GM21381 (cell line): ENCODE results near the gene ARFGAP3.

Source experiments
- ATAC-seq: cut with Tn5 transposase; IDR thresholded peaks from one replicate; pipeline ENCODE4 v1.9.1; 2021; ENCODE audit warnings: mild to moderate bottlenecking, moderate library complexity; ENCODE audit not compliant: unreplicated experiment

ARFGAP3 gene

DNA sequence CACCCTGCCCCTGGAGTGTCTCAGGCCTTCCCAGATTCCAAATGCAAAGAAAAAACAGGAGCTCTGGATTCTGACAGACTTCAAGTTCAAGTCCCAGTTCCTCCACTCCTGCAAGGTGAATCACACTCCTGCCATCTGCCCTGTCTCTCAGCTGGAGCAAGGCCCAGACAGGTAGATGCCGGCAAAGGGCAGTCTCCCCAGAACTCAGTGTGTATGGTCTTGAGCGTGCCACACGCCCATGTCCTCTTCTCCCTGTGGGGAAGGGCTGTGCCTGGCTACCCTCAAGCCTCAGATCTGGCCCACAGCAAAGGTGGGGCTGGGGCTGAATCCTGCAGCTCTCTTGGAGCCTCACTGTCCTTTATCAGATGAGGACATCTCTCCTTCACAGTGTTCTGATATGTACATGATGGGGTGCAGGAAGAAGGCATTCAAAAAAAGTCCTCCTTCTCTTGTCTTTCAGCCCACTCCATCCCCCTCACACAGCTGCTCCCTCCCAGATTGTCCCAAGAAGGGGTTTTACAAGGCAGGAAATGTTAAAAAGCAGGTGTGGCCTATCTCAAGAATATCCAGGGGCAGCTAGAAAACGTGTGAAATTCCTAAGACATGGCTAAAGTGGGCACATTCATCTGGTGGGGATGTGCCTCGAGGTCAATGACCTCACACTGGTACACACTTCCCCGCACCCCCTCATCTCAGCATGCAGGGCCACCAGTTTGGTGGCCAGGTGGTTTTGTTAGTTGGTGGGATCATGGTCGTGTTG is 27.7 kb upstream of the ARFGAP3 start:
- ATAC-seq = no peak

DNA sequence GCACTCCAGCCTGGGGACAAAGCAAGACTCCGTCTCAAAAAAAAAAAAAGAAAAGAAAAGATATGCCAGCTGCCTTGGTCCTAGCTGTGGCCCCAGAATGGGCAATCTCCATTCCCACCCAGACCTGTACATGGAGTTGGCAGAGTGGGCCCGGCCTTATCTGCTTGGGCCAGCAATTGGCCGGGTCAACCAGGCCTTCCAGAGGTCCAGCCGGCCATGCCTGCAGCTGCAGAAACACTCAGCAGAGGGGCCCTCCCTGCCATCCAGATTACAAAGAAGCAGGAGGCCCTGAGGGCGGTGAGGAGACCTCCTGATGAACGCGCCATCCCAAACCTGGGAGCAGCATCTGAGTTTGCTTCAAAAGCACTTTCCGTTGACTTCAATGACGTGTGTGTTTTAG is 26.9 kb upstream of the ARFGAP3 start:
- ATAC-seq = no peak

DNA sequence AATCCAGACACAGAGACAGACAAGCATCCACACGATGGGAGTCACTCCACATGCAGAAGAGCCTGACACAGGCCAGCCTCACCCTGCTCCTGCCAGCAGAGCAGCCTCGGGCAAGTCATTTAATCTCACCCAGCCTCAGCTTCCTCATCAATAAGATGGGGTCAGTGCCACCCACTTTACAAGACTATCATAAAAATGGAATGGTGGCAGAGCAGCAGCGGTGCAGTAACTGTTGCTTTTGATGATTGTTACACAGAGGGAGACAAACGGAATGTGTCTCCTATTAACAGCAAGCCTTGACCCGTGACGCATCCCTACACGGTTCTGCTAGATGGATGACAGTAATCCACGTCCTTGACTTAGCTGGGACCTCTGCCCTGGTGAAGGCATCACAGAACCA is 26.0 kb upstream of the ARFGAP3 start:
- ATAC-seq = no peak

DNA sequence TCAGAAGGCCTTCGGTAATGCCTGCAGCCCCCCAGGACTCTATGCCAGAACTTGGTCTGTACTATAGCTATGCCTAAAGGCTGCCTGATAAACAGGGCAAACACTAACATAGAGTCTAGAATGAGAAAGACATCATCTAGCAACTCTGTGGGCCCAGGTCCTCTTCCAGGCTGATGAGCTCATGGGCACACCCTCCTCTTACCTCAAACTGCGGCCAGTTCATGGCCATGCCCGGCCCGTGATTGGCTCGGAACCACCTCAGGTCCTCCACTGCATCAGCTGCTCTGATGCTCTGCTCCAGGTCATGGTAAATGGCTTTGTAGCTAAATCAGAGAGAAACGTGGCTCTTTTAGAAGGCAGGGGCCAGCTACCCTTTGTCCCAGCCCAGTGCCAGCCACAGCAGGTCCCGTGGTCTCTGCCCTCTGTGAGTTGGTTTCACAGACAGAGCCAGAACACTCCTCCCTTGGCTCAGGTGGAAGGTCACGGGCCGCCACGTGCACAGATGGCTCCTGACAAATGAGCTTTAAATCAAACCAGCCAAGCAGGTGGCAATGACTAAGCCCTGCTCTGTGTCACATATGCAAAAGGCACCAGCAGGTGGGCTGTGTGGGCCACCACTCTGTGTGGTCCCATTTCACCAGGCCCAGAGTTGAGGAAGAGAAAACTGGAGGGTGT is 25.0 kb upstream of the ARFGAP3 start:
- no peak for ATAC-seq

DNA sequence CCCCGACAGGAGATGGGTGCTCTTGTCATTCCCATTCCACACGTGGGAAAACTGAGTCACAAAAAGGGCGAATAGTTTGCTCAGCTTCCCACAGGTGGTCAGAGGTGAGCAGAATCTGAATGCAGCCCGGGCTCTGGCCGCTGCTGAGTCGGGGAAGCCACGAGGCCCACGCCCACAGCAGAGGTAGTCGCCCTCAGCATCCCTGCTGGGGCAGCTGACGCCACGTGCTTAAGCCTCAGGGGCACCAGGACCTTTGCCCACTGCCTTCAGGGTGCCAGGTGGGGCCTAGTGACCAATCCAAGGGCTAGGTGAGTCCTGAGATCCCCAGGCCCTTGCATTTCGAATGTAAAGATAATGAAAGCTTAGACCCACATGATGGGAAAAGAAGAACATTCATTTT is 24.2 kb upstream of the ARFGAP3 start:
- no peak for ATAC-seq

DNA sequence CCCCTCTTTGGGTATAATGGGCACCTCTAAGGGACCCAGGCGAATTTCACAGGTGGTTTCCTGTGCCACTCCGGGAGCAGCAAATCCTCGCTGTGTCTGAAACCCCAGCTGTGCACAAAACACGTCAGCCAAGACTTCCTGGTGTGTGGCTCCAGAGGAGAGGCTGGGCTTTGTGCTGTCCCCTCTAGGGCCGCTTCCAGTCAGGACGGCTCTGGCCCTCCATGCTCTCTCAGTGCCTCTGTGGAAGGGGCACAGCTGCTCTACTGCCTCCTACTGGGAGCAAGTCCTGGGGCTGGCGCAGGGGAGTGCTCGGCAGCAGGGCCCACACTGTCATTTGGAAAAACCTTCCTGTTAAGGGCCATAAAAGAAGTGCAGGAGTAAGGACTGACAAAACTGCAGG is 23.7 kb upstream of the ARFGAP3 start:
- no peak for ATAC-seq

DNA sequence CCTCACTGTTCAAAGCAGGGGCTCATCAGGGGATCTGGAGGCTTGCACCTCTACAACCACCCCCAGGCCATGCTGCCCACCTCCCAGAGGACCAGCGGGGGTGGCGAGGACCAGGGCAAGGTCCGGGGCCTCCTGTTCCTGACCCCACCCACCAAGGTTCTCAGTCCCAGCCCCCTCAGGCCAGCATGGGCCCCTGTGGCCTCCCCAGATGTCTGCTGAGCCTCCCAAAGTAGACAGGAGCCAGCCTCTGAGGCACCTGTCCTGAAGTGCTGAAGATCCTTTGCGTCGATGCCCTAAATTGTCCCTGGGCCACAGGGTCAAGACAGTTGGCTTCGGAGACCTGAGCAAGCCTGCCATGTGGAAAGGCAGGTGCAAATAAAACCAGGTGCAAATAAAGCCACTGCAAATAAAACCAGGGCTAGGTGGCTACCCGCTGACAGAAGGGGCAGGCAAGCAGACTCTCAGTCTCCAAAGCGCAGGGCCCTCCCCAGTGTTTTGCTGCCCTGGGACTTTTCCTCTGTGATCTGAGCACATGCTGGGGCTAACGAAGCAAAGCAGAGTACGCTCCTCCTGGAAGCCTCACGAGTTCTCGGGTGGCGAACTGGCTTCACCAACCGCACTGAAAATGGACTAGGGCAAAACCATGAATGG is 22.4 kb upstream of the ARFGAP3 start:
- no peak for ATAC-seq

DNA sequence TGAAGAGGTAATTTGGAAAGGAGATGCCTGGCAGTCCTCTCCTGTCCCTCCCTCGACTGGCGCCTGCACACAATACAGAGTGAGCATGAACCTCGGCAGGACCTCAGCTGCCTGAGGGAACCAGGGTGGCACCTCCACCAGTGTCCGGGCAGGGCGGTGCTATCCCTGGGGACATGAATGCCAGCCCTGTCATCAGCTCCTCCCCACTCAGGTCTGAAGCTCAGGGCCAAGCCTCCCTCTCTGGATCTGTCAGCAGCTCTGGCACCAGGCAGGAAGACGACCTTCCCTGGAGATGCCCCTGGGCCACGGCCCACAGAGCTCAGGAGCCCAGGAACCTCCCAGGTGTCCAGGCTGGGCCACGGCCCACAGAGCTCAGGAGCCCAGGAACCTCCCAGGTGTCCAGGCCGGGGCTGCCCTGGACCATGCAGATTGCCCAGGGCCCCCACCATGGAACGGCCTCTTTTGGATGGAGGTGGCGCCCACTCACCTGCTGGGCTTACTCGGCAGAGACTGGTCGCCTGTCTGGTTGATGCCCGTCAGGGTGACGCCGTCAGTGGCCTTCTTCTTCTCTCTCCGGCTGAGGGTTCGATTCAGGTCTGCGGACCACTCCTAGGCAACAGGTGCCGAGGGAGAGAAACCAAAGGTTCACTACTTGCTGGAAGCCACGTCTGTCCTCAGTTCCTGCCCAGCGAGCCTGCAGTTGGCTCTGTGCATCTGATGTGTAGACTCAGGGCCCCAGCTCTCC is 21.7 kb upstream of the ARFGAP3 start:
- no peak for ATAC-seq

DNA sequence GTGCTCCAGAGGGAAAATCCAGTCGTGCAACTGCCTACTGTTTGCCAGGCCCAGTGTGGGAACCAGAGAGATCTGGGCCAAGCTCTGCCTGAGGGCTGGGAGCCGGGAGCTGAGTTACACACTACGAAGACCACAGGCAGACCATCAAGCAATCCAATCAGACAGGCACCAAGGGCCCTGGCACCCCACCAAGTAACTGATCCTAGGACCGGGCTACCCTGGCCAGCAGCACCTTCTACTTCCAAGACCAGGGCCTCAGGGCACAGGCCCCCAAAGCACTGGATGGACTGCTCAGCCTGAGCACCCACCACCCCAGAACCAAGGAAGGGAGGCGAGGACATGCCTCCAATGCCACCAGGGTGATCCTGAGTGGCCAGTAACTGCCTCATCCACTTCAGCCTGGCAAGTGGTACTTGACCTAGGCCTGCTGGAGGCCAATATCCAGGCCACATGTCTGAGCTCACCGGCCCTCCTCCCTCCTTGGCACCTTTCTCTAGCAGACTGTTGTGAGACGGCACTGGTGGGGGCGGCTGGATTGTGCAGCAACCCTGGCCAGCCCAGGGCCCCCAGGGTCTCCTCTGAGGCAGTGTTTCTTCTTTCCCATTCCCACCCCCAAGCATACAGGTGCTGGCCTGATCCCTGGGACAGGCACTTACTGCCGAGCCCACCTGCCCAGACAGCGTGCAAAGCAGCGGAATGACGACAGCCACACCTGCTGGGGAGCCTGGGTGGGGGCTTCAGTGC is 20.7 kb upstream of the ARFGAP3 start:
- no peak for ATAC-seq

DNA sequence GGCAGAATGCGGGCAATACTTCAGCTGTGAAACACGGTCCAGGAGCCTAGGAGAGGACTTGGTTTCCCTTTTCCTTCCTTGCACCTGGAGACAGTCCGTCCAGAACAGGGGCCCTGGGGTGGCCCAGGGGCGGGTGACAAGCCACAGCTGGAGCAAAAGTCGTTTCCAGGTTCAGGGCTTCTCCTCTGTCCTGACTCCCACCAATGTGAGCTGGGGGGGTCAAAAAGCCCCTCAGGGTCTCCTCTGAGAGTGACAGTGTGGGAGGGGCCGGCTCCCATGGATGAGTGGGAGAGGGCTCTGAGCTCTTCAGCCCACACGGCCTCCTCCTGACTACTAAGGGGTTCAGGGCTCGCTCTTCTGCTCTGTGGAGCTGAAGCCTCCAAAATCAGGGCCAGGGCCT is 20.1 kb upstream of the ARFGAP3 start:
- no peak for ATAC-seq

DNA sequence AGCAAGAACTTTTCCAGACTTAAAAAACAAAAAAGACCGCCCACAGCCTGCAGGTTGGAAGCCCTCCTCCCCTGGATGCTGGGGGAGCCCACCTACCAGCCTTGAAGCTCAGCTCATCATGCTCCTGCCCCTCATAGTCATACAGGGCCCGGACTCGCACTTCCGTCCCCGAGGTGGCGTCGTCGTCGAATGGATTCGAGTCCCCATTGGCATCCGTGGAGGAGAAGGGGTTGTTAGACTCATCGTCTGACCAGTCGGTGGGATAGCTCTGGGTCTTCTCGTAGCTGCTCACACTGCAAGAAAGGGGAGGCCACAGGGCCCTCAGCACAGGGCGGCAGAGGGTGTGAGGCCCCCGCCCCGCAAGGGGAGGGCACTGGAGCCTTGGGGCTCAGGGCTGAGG is 19.0 kb upstream of the ARFGAP3 start:
- no peak for ATAC-seq

DNA sequence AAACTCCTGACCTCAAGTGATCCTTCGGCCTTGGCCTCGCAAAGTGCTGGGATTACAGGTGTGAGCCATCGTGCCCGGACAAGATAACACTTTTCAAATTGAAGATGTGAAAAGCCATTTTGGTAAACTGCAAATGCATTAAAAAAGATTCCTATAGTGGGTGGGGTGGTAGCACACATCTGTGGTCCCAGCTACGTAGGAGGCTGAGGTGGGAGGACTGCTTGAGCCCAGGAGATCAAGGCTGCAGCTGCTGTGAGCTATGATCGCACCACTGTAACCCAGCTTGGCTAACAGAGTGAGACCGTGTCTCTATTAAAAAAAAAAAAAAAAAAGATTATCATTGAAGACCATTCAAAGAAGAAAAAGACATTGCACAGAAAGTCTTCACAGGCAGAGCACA is 16.9 kb upstream of the ARFGAP3 start:
- ATAC-seq = no peak

DNA sequence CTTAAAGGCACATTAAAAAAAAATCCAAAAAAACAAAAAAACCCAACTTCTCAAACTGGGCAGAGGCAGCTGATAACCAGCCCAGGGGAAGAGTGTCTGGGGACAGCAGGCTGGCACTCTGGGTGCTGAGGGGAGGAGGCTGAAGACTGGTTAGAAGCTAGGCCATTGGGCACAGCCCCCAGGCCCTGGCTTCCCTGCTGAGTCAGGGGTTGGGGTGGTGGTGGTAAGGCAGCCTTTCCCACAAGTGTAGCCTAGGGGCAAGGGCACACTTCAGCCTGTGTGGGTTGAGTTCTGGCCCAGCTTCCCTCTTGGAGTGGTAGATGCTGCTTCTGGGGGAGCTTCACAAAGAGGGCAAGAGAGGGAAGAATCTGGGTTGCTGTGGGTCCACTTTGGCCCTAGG is 16.3 kb upstream of the ARFGAP3 start:
- ATAC-seq = no peak

DNA sequence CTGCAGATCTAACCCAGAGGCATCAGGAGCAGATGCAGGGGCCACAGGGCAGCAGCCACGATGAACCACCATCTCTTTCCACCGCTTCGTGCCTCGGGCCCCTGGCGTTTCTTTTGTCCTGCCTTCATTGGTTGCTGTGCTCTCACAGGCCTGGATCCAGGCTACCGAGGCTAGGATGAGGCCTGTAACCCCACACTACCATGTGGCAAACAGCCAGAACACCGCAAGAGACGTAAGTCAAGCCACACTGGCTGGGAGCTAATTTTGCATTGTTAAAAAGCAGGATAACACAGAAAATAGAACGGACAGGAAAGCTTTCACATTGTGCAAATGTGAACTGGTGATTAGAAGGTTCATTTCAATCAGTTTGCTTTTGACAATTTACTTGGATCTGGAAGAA is 15.7 kb upstream of the ARFGAP3 start:
- ATAC-seq = no peak

DNA sequence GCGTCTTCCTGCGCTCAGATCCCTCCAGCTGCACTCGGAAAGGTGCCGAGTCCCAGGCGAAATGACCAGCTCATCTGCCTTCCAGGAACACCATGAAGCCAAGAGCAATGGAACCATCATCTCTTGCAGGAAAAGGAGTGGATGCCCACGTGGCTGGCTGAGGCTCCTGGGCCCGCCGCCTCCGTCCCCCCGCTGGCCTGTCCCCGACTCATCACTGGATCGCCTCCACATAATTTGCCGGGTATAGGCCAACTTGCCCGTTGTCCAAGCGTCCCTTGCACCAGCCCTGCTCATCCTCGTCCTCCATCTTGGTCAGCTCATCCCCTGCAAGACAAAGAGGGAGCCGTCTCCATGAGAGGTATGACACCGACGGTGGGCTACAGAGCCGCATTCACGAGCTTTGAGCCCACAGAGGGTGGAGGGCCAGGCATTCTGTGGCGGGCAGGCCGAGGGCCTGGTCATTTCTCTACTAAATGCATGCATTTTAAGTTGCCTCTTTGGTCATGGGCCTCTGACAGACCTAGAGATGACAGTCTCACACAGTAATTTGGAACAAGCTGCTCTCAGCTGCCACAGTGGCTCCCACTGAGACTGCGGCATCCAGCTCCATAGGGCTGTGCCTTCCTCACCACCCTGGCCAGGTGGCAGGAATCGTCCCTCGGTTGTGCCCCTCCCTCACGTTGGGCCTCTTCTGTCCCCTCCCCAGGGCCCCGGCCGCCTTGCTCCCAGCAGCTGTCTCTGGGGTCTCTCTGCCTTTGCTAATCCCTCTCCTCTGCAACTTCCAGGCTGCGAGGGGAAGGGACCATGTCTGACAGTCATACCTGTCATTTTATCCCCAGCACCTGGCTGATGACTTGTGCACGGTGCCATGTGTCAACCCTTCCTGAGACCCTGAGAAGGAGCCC is 14.3 kb upstream of the ARFGAP3 start:
- ATAC-seq = no peak

DNA sequence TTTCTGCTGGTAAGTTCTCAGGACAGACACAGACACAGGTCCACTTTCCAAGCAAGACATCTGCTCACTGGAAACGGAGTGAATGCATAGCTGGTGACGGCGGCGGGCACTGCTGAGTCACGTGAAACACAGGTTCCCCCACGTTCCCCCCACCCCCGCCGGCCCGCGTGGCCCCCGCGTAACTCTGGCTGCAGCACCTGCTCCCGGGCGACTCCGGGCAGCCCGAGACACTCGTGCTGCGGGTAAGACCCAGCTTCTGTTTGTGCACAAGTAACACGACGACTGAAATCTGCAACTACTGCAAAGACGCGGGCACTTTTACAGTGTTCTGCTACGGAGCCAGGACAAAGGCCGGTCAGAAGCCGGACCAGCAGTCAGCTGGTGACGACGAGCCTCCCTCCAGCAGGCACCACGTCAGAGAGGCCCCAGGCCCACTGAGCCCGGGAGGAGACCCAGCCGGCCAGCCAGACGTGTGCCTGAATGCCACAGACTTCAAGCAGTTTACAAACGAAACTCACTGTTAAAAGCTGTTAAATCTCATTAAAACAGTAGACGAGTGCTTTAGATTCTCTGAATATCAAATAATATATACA is 12.9 kb upstream of the ARFGAP3 start:
- no peak for ATAC-seq

DNA sequence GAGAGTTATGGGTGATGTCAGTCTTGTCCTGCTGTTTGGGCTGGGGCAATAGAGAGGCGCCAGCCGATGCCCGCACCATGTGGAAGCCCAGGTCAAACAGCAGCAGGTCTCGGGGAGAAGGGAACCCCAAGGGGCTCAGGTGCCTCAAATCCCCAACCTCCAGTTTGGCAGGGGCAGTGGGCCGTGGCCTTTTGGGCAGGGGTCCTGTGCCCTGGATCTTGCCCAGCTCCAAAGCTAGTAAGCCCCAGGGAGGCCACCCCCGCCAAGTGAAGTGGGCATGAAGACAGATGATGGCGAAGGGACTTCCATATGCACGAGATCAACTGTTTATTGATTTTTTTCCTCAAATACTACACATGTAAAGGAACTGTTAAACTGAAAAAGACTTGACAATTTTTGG is 12.4 kb upstream of the ARFGAP3 start:
- ATAC-seq = no peak

DNA sequence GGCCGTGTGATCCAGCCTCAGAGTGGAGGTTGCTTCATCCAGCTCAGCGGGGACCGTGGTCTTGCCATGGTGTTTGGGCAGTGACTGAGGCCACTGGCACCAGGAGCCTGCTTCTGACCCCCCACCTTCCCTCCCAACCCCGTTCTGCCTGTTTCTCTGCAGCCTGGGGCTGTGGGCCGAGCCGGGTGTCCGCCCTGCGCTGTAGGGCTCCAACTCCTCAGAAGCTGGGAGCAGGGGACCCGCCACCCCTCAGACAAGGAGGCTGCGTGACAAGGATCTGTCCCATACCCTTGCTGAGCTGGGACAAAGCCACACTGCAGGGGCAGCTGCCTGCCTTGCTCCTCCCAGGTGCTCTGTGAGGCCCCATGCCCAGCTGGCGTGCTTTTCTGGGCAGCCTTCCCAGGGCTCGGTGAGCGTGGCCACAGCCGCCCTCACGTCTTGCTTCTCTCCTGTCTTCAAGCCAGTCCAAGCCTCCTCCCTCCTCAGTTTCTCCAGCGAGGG is 11.7 kb upstream of the ARFGAP3 start:
- ATAC-seq = no peak

DNA sequence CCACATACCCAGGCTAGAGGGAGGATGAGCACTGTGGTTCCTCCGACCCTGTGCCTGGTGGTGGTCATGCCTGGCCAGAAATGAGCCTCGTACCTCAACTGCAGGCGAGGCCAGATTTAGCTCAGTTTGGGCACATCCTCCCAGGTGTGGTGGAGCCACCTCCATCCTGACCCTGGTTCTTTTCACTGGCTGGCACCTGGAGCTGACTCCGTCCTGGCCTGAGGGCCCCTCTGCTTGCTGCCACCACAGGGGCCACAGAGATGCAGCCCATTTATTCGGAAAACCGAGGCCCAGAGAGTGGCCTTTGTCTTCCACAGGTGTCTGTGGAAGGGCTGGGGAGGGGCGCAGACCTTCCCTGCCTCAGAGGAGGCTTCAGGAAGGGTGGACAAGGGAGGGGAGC is 9.0 kb upstream of the ARFGAP3 start:
- no peak for ATAC-seq
